HFFc6 (cell line): ENCODE data around the gene SUPT4H1. TPM values are rescaled to one million over a fixed set of nuclear protein-coding genes. Genes with fewer than 3 reads are reported as not detected.

Experiments used
- DNase-seq: peaks from one replicate; pipeline ENCODE4 v3.0.0-alpha.2; 2018
- H3K27ac Mint-ChIP-seq: 2 replicates; pipeline ENCODE4 v1.8.0; 2020; ENCODE audit warnings: mild to moderate bottlenecking, mixed read lengths
- H3K27me3 Mint-ChIP-seq: 2 replicates; pipeline ENCODE4 v1.8.0; 2021; ENCODE audit warnings: mild to moderate bottlenecking, moderate library complexity, mixed read lengths; ENCODE audit not compliant: insufficient read depth
- H3K36me3 Mint-ChIP-seq: 2 replicates; pipeline ENCODE4 v1.8.0; 2021; ENCODE audit warnings: low read depth, mixed read lengths
- H3K4me1 Mint-ChIP-seq: 2 replicates; pipeline ENCODE4 v1.8.0; 2020; ENCODE audit warnings: low read depth, mixed read lengths
- H3K4me3 Mint-ChIP-seq: 2 replicates; pipeline ENCODE4 v1.8.0; 2020; ENCODE audit warnings: mild to moderate bottlenecking, moderate library complexity, mixed read lengths
- H3K9me3 Mint-ChIP-seq: 2 replicates; pipeline ENCODE4 v1.8.0; 2020; ENCODE audit warnings: mild to moderate bottlenecking, mixed read lengths
- CTCF ChIP-seq: fragments of 200-600 bp; sonication (generic); IDR thresholded peaks from 2 replicates; pipeline ENCODE4 v1.5.0; 2021; ENCODE audit warnings: antibody characterized with exemption, mild to moderate bottlenecking
- total RNA-seq, 6 experiments: library from RNA; stranded (reverse); fragmentation: NEBNext Ultra II Directional; extraction: Animal tissue kit (Norgen Biotek cat#: 25700); gene quantifications; 2 replicates in 1 of 6; 3 replicates in 5 of 6; pipeline ENCODE4 v1.2.3, GENCODE V29; 2021

The SUPT4H1 gene
- total RNA-seq, 6 experiments from 2014 or later: 95.6 to 110 (median 105) TPM

- Mint-ChIP-seq H3K27me3 (peaks cover 32% of the 10 kb centered on the region), H3K4me1 (no peaks in the 10 kb centered on the region), H3K9me3 (no peaks in the 10 kb centered on the region), H3K36me3 (no peaks in the 10 kb centered on the region), H3K27ac (no peak overlapping the region), H3K4me3 (no peak overlapping the region)
- no peak for TF ChIP-seq CTCF
- no peak for DNase-seq
Observed at GRCh38 chr17:58387834-58388233, 35.8 kb upstream of the SUPT4H1 start.

- TF ChIP-seq CTCF: no peak
- H3K27ac Mint-ChIP-seq: no peak overlapping the region
- no peak overlapping the region for H3K4me3 Mint-ChIP-seq
- peaks cover 26% of the 10 kb centered on the region for H3K27me3 Mint-ChIP-seq
- no peak for DNase-seq
- H3K4me1 Mint-ChIP-seq: no peaks in the 10 kb centered on the region
- H3K36me3 Mint-ChIP-seq: no peaks in the 10 kb centered on the region
- H3K9me3 Mint-ChIP-seq: no peaks in the 10 kb centered on the region
Observed at GRCh38 chr17:58386708-58387107, 34.7 kb upstream of the SUPT4H1 start.

- no peak for TF ChIP-seq CTCF
- H3K27me3 Mint-ChIP-seq: peaks cover 19% of the 10 kb centered on the region
- no peak overlapping the region for H3K27ac Mint-ChIP-seq
- H3K36me3 Mint-ChIP-seq: no peaks in the 10 kb centered on the region
- no peak overlapping the region for H3K4me3 Mint-ChIP-seq
- no peaks in the 10 kb centered on the region for H3K4me1 Mint-ChIP-seq
- H3K9me3 Mint-ChIP-seq: no peaks in the 10 kb centered on the region
- no peak for DNase-seq
Observed at GRCh38 chr17:58385359-58385899, 33.4 kb upstream of the SUPT4H1 start.

- no peak for DNase-seq
- H3K27ac Mint-ChIP-seq: no peak overlapping the region
- H3K4me3 Mint-ChIP-seq: no peak overlapping the region
- no peaks in the 10 kb centered on the region for H3K4me1 Mint-ChIP-seq
- no peaks in the 10 kb centered on the region for H3K9me3 Mint-ChIP-seq
- H3K27me3 Mint-ChIP-seq: peaks cover 17% of the 10 kb centered on the region
- no peak for TF ChIP-seq CTCF
- H3K36me3 Mint-ChIP-seq: no peaks in the 10 kb centered on the region
Observed at GRCh38 chr17:58384897-58385296, 32.9 kb upstream of the SUPT4H1 start.

DNA sequence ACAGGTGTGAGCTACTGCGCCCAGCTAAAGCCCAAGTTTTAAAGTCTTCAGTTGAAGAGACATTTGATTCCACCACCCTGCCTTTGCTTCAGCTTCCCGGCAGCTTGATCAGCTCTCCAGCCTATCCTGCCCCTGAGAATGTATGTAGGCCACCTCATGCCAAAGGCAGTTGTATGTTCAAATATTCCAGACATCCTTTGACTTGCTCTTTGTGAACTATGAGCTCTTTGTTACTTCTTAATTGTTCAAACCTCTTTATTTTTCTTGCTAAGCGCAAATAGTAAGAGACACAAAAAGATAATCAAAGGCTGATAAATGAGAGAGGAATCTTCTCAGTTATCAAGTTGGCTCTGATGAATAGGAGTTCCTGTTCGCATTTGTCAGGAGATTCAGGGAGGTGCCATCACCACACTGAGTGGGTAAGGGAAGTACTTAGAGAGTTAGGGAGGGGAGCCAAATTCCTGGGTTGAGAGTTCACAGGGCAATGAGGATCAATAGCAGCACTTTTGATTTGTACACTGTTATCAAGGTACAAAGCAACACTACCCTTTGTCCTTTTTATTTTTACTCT, 32.0 kb upstream of the SUPT4H1 start:
- no peak for TF ChIP-seq CTCF
- Mint-ChIP-seq H3K36me3 (no peaks in the 10 kb centered on the region), H3K4me3 (no peak overlapping the region), H3K9me3 (no peaks in the 10 kb centered on the region), H3K27ac (no peak overlapping the region), H3K4me1 (no peaks in the 10 kb centered on the region), H3K27me3 (peaks cover 16% of the 10 kb centered on the region)
- no peak for DNase-seq
